ENCODE measurements around the gene GPATCH1. TPM values are rescaled to one million over a fixed set of nuclear protein-coding genes. Genes with fewer than 3 reads are reported as not detected.
A peak's percentile ranks its signal among the peaks of the same experiment; 100 is the strongest.

GPATCH1 gene
- total and polyA plus RNA-seq, 2 of the 13 experiments (the other 11 are each of a cell fraction or from before 2014, with no cell fraction given): 6.8 to 6.9 TPM

DNA sequence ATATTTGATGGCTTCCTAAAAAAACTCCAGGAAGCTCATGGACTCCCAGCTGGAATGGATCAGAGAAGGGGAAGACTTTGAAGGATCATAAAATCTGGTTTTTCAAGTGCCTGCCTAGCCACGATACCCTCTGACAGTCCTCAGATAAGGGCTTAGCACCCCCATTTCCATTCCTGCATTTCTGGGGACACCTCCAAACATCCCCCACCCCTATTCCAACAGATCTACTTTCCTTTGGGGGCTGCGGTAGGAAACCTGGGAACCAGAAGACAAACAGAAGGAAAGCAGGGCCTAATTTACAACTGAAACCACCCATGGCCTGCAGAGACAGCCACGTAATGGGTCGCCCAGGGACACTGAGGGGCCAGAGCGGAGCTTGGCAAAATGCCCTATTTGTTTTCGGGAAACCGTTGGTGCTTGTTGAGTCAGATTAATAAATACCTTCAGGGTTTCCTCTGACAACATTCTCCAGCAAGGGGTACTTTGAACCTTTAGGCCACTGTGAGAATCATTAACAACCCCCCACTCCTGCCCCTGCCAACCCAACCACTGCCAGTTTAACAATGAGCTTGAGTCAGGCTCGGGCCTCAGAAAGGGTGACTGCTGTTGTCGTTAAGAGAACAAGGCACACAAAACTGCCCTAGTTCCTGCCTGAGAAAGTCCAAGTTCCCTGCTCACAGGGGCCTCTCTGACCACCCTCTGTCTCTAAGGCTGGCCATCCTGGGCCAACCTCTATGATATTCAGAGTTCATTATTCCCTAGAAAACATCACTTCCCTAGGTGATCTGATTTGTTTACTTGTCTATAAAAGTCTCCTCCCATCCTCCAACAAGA is 39.8 kb upstream of the GPATCH1 start (continued):
- TF ChIP-seq PAX8 (CRISPR knock-in tag; IDR thresholded peaks at IDR 0.05; ENCODE audit: borderline replicate concordance) (0 out of 2 replicates have a peak, but pooled peaks have one; percentile 41), FOSL1 (CRISPR knock-in tag; IDR thresholded peaks at IDR 0.05; ENCODE audit: borderline replicate concordance) (0 out of 2 replicates have a peak, but pooled peaks have one; percentile 24), ZNF776 (CRISPR knock-in tag; IDR thresholded peaks at IDR 0.05) (no peak)
- TF ChIP-seq, protein P1, sequence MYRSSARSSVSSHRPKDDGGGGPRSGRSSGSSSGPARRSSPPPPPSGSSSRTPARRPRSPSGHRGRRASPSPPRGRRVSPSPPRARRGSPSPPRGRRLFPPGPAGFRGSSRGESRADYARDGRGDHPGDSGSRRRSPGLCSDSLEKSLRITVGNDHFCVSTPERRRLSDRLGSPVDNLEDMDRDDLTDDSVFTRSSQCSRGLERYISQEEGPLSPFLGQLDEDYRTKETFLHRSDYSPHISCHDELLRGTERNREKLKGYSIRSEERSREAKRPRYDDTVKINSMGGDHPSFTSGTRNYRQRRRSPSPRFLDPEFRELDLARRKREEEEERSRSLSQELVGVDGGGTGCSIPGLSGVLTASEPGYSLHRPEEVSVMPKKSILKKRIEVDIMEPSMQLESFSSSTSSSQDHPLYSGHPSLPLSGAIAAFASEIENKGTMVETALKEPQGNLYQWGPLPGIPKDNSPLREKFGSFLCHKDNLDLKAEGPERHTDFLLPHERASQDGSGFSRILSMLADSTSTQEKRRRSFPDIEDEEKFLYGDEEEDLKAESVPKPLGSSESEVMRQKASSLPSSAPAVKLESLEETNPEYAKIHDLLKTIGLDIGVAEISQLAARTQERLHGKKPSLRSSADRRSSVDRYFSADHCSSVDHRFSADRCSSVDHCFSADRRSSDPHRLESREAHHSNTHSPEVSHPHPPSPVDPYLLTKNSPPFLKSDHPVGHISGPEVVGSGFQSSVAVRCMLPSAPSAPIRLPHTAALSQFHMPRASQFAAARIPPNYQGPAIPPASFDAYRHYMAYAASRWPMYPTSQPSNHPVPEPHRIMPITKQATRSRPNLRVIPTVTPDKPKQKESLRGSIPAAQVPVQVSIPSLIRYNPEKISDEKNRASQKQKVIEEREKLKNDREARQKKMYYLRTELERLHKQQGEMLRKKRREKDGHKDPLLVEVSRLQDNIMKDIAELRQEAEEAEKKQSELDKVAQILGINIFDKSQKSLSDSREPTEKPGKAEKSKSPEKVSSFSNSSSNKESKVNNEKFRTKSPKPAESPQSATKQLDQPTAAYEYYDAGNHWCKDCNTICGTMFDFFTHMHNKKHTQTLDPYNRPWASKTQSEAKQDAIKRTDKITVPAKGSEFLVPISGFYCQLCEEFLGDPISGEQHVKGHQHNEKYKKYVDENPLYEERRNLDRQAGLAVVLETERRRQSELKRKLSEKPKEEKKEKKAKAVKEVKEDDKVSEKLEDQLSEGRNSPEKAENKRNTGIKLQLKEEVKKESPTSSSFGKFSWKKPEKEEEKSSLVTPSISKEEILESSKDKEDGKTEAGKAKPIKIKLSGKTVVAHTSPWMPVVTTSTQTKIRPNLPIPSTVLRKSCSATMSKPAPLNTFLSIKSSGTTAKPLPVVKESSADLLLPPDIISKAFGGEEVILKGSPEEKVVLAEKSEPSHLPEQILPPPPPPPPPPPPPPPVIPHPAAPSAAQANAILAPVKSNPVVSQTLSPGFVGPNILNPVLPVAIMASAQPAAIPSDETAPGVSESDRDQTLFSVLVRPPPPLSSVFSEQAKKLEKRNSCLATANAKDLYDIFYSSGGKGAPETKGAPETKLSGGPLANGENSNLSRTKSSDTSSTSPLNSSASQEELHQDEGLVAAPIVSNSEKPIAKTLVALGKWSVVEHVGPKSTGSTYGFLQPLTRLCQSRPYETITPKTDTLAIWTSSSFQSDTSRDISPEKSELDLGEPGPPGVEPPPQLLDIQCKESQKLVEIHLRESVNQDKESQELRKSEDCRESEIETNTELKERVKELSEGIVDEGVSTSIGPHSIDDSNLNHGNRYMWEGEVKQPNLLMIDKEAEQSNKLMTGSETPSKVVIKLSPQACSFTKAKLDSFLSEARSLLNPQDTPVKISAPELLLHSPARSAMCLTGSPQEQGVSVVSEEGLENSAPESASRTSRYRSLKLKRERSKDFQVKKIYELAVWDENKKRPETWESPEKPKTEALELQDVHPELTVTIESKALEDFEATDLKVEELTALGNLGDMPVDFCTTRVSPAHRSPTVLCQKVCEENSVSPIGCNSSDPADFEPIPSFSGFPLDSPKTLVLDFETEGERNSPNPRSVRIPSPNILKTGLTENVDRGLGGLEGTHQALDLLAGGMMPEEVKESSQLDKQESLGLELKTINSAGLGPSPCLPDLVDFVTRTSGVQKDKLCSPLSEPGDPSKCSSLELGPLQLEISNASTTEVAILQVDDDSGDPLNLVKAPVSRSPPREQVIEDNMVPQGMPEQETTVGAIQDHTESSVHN (CRISPR knock-in tag; IDR thresholded peaks at IDR 0.05): peak; percentile 71; the same call in 1 of the 2 replicates
- TF ChIP-seq, protein P2, sequence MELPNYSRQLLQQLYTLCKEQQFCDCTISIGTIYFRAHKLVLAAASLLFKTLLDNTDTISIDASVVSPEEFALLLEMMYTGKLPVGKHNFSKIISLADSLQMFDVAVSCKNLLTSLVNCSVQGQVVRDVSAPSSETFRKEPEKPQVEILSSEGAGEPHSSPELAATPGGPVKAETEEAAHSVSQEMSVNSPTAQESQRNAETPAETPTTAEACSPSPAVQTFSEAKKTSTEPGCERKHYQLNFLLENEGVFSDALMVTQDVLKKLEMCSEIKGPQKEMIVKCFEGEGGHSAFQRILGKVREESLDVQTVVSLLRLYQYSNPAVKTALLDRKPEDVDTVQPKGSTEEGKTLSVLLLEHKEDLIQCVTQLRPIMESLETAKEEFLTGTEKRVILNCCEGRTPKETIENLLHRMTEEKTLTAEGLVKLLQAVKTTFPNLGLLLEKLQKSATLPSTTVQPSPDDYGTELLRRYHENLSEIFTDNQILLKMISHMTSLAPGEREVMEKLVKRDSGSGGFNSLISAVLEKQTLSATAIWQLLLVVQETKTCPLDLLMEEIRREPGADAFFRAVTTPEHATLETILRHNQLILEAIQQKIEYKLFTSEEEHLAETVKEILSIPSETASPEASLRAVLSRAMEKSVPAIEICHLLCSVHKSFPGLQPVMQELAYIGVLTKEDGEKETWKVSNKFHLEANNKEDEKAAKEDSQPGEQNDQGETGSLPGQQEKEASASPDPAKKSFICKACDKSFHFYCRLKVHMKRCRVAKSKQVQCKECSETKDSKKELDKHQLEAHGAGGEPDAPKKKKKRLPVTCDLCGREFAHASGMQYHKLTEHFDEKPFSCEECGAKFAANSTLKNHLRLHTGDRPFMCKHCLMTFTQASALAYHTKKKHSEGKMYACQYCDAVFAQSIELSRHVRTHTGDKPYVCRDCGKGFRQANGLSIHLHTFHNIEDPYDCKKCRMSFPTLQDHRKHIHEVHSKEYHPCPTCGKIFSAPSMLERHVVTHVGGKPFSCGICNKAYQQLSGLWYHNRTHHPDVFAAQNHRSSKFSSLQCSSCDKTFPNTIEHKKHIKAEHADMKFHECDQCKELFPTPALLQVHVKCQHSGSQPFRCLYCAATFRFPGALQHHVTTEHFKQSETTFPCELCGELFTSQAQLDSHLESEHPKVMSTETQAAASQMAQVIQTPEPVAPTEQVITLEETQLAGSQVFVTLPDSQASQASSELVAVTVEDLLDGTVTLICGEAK (IDR thresholded peaks at IDR 0.05): no peak
- TF ChIP-seq, protein P2 (CRISPR knock-in tag; IDR thresholded peaks at IDR 0.05): no peak
- TF ChIP-seq, protein P3, sequence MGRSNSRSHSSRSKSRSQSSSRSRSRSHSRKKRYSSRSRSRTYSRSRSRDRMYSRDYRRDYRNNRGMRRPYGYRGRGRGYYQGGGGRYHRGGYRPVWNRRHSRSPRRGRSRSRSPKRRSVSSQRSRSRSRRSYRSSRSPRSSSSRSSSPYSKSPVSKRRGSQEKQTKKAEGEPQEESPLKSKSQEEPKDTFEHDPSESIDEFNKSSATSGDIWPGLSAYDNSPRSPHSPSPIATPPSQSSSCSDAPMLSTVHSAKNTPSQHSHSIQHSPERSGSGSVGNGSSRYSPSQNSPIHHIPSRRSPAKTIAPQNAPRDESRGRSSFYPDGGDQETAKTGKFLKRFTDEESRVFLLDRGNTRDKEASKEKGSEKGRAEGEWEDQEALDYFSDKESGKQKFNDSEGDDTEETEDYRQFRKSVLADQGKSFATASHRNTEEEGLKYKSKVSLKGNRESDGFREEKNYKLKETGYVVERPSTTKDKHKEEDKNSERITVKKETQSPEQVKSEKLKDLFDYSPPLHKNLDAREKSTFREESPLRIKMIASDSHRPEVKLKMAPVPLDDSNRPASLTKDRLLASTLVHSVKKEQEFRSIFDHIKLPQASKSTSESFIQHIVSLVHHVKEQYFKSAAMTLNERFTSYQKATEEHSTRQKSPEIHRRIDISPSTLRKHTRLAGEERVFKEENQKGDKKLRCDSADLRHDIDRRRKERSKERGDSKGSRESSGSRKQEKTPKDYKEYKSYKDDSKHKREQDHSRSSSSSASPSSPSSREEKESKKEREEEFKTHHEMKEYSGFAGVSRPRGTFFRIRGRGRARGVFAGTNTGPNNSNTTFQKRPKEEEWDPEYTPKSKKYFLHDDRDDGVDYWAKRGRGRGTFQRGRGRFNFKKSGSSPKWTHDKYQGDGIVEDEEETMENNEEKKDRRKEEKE (IDR thresholded peaks at IDR 0.05): no peak
